Uterus (tissue), 2 donors: Measurements from ENCODE around the gene FBN2.

ENCODE experiments used
- POLR2A ChIP-seq, 2 donors: fragments of 450-650 bp; IDR thresholded peaks; one replicate each; pipeline ENCODE4 v1.6.1; 2016; ENCODE audit warnings: antibody characterized with exemption in 2 of 2, mild to moderate bottlenecking in 1 of 2, moderate library complexity in 1 of 2
- TF ChIP-seq, protein P1 (sequence below), 4 experiments: fragments of 200-600 bp in 2 of 4; fragments of 450-650 bp in 2 of 4; sonication (generic) in 2 of 4; IDR thresholded peaks; one replicate each; pipeline ENCODE4 v1.5.1; 2016 to 2019; ENCODE audit warnings: antibody characterized with exemption in 4 of 4, mild to moderate bottlenecking in 2 of 4, moderate library complexity in 1 of 4

DNA sequence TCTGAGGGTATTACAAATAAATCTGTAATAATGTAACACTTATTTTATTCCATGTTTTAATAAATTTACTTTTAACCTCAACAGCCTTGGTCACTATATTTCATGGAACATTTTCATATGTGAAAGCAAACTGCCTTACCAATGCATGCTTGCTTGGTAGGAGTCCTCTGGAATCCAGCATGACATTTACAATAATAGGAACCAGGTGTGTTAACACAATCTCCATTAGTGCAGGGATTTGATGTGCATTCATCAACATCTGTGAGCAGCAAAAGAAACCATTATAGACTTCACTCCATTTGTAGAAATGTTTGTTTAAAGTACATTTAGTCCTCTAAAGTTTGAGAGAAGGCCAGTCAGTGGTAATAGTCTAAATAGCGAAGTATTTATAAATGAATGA, 159.4 kb downstream of the FBN2 start:
- TF ChIP-seq, protein P1, sequence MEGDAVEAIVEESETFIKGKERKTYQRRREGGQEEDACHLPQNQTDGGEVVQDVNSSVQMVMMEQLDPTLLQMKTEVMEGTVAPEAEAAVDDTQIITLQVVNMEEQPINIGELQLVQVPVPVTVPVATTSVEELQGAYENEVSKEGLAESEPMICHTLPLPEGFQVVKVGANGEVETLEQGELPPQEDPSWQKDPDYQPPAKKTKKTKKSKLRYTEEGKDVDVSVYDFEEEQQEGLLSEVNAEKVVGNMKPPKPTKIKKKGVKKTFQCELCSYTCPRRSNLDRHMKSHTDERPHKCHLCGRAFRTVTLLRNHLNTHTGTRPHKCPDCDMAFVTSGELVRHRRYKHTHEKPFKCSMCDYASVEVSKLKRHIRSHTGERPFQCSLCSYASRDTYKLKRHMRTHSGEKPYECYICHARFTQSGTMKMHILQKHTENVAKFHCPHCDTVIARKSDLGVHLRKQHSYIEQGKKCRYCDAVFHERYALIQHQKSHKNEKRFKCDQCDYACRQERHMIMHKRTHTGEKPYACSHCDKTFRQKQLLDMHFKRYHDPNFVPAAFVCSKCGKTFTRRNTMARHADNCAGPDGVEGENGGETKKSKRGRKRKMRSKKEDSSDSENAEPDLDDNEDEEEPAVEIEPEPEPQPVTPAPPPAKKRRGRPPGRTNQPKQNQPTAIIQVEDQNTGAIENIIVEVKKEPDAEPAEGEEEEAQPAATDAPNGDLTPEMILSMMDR (IDR thresholded peaks at IDR 0.05) = no peak
- no peak for TF ChIP-seq POLR2A (IDR thresholded peaks at IDR 0.05)
